Panc1 (cell line): ENCODE measurements around the gene CTDSPL2.

ENCODE experiments used
- POLR2AphosphoS5 ChIP-seq: IDR thresholded peaks from 2 replicates; pipeline ENCODE4 v1.6.1; 2012; ENCODE audit warnings: mild to moderate bottlenecking, low read depth, low read length, moderate library complexity
- SIN3A ChIP-seq: IDR thresholded peaks from 2 replicates; pipeline ENCODE4 v1.6.1; 2012; ENCODE audit warnings: low read depth, mild to moderate bottlenecking, low read length, moderate library complexity, borderline replicate concordance; ENCODE audit not compliant: insufficient read depth
- TCF7L2 ChIP-seq: IDR thresholded peaks from 2 replicates; pipeline ENCODE4 v1.6.1; 2011; ENCODE audit warnings: mild to moderate bottlenecking, low read depth, low read length, inconsistent platforms
- TF ChIP-seq, protein P1 (sequence below): fragments of 450-650 bp; IDR thresholded peaks from 2 replicates; pipeline ENCODE4 v1.5.1; 2017; ENCODE audit warnings: mild to moderate bottlenecking
- TF ChIP-seq, protein P2 (sequence below), 2 experiments: IDR thresholded peaks; 2 replicates each; pipeline ENCODE4 v1.6.1; 2011 to 2012; ENCODE audit warnings: low read depth in 2 of 2, control low read depth in 1 of 2, low read length in 1 of 2, mild to moderate bottlenecking in 1 of 2, moderate library complexity in 1 of 2; ENCODE audit not compliant: insufficient read depth in 1 of 2

DNA sequence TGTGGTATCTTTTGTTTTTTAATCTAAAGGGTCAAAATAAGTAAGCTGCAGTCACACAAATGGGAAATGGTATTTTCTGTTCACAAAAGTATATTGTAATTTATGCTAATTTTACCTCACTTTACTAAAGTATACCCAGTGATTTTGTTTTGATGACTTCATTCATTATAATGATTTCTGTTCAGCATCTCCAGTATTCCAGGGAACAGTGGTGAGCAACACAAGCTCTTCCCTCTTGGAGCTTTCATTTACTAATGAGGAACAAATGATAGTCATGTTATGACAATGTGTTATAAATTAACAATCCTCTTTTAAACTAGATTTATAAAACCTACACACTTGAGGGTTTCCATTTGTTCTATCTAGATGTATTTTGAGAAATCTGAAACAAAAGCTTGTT lies 89.0 kb downstream of the CTDSPL2 start:
- TF ChIP-seq, protein P1, sequence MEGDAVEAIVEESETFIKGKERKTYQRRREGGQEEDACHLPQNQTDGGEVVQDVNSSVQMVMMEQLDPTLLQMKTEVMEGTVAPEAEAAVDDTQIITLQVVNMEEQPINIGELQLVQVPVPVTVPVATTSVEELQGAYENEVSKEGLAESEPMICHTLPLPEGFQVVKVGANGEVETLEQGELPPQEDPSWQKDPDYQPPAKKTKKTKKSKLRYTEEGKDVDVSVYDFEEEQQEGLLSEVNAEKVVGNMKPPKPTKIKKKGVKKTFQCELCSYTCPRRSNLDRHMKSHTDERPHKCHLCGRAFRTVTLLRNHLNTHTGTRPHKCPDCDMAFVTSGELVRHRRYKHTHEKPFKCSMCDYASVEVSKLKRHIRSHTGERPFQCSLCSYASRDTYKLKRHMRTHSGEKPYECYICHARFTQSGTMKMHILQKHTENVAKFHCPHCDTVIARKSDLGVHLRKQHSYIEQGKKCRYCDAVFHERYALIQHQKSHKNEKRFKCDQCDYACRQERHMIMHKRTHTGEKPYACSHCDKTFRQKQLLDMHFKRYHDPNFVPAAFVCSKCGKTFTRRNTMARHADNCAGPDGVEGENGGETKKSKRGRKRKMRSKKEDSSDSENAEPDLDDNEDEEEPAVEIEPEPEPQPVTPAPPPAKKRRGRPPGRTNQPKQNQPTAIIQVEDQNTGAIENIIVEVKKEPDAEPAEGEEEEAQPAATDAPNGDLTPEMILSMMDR = no peak
- no peak for TF ChIP-seq POLR2AphosphoS5
- no peak for TF ChIP-seq SIN3A
- TF ChIP-seq, protein P2, sequence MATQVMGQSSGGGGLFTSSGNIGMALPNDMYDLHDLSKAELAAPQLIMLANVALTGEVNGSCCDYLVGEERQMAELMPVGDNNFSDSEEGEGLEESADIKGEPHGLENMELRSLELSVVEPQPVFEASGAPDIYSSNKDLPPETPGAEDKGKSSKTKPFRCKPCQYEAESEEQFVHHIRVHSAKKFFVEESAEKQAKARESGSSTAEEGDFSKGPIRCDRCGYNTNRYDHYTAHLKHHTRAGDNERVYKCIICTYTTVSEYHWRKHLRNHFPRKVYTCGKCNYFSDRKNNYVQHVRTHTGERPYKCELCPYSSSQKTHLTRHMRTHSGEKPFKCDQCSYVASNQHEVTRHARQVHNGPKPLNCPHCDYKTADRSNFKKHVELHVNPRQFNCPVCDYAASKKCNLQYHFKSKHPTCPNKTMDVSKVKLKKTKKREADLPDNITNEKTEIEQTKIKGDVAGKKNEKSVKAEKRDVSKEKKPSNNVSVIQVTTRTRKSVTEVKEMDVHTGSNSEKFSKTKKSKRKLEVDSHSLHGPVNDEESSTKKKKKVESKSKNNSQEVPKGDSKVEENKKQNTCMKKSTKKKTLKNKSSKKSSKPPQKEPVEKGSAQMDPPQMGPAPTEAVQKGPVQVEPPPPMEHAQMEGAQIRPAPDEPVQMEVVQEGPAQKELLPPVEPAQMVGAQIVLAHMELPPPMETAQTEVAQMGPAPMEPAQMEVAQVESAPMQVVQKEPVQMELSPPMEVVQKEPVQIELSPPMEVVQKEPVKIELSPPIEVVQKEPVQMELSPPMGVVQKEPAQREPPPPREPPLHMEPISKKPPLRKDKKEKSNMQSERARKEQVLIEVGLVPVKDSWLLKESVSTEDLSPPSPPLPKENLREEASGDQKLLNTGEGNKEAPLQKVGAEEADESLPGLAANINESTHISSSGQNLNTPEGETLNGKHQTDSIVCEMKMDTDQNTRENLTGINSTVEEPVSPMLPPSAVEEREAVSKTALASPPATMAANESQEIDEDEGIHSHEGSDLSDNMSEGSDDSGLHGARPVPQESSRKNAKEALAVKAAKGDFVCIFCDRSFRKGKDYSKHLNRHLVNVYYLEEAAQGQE (IDR thresholded peaks at IDR 0.05; ENCODE audit: insufficient read depth in 1 of 2, low read depth in 2 of 2, low read length in 1 of 2) = no peak
- TF ChIP-seq TCF7L2 = no peak
